CD4-positive, alpha-beta T cell (primary cell): Measurements from ENCODE around the gene SREBF2. TPM values are rescaled to one million over a fixed set of nuclear protein-coding genes. Genes with fewer than 3 reads are reported as not detected.

ENCODE experiments used
- ATAC-seq: fragments of 200-7000 bp; cut with Tn5 transposase; one replicate; pipeline ENCODE4 v1.10.0; 2022; ENCODE audit warnings: mild to moderate bottlenecking; ENCODE audit not compliant: poor library complexity
- CTCF ChIA-PET: fragments of 350-600 bp; sonication (Branson Sonifier 250); formaldehyde crosslinking; loops from one replicate; lab custom pipeline; 2021; ENCODE audit warnings: antibody characterized with exemption, inconsistent platforms; lab: Charles Lee
- POLR2A ChIA-PET: fragments of 350-600 bp; sonication (Branson Sonifier 250); formaldehyde crosslinking; loops from one replicate; lab custom pipeline; 2021; ENCODE audit warnings: antibody characterized with exemption, inconsistent platforms; lab: Charles Lee
- DNase-seq, 14 experiments: peaks; one replicate each; pipeline ENCODE4 v3.0.0-alpha.2; 2013 to 2020; ENCODE audit warnings: mixed read lengths in 2 of 14
- H3K27ac ChIP-seq, 2 donors: one replicate each; pipeline versions ENCODE4 v1.5.1 to v1.7.0; 2013; ENCODE audit warnings: low read length in 2 of 2, low read depth in 1 of 2, mild to moderate bottlenecking in 1 of 2
- H3K27me3 ChIP-seq, 2 experiments: 1 replicate in 1 of 2; 2 replicates in 1 of 2; pipeline versions ENCODE4 v1.6.1 to v1.7.0; 2013; ENCODE audit warnings: low read length in 2 of 2, control low read depth in 1 of 2, mild to moderate bottlenecking in 1 of 2, moderate library complexity in 1 of 2; ENCODE audit not compliant: insufficient read depth in 2 of 2, control insufficient read depth in 1 of 2
- H3K36me3 ChIP-seq: one replicate; pipeline ENCODE4 v1.6.1; 2013; ENCODE audit warnings: low read length, control low read depth; ENCODE audit not compliant: insufficient read depth
- H3K4me1 ChIP-seq: one replicate; pipeline ENCODE4 v1.6.1; 2013; ENCODE audit warnings: low read length, control low read depth; ENCODE audit not compliant: insufficient read depth
- H3K4me3 ChIP-seq: one replicate; pipeline ENCODE4 v1.5.1; 2013; ENCODE audit warnings: mild to moderate bottlenecking, low read length, moderate library complexity
- H3K9me3 ChIP-seq, 2 experiments: 1 replicate in 1 of 2; 2 replicates in 1 of 2; pipeline versions ENCODE4 v1.6.1 to v1.7.0; 2013; ENCODE audit warnings: low read length in 2 of 2, mild to moderate bottlenecking in 2 of 2, control low read depth in 1 of 2, moderate library complexity in 1 of 2; ENCODE audit not compliant: control insufficient read depth in 1 of 2, insufficient read depth in 1 of 2
- H3K27ac Mint-ChIP-seq: one replicate; pipeline ENCODE4 v1.8.0; 2020; ENCODE audit warnings: mixed read lengths
- H3K27me3 Mint-ChIP-seq: one replicate; pipeline ENCODE4 v1.8.0; 2021; ENCODE audit warnings: mixed read lengths
- H3K36me3 Mint-ChIP-seq: one replicate; pipeline ENCODE4 v1.8.0; 2021; ENCODE audit warnings: low read depth, mixed read lengths
- H3K4me1 Mint-ChIP-seq: one replicate; pipeline ENCODE4 v1.8.0; 2021; ENCODE audit warnings: low read depth, mixed read lengths
- H3K4me3 Mint-ChIP-seq: one replicate; pipeline ENCODE4 v1.8.0; 2020; ENCODE audit warnings: mild to moderate bottlenecking, mixed read lengths
- H3K9me3 Mint-ChIP-seq: one replicate; pipeline ENCODE4 v1.8.0; 2020; ENCODE audit warnings: mixed read lengths
- intact Hi-C, 2 experiments: fragments of 100-400 bp; cut with DNase I in 1 of 2; cut with micrococcal nuclease in 1 of 2; formaldehyde crosslinking; loops; one replicate each; pipeline versions ENCODE4 v1.15.1 to v1.9.0; 2023 to 2025; cut with DNase I, micrococcal nuclease
- total RNA-seq, 174 experiments: library from RNA in 2 of 174; stranded (reverse) in 2 of 174; gene quantifications; one replicate each; pipeline ENCODE4 v1.2.3 and lab custom pipeline; 2021 to 2026
- TF ChIP-seq, protein P1 (sequence below): fragments of 200-600 bp; IDR thresholded peaks from one replicate; pipeline ENCODE4 v1.8.0; 2022; ENCODE audit warnings: antibody characterized with exemption, mild to moderate bottlenecking

SREBF2 gene
- total RNA-seq, 2 experiments from 2014 or later, result 67.2 to 69.9 TPM

DNA sequence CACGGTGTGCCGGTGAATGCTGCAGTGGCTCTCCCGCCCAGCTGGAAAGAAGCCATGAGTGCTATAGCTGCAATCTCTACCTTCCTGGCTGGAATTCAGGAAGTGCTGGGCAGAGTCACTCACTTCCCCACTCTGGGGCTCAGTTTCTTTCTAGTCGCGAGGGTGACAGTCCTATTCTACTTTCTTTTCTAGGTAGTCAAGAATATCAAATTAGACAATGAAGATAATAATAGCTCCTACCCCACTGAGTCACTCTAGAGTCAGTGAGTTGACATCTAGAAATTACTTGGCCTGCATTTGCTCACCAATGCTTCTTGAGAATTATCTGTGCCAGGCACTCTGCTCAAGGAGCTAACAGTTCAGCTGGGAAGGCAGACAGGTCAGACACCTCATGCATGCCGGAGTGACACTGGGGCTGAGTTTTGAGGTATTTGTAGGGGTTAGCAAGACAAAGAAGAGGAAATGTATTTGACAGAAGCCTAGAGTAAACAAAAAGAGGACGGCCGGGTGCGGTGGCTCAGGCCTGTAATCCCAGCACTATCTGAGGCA is 110.8 kb downstream of the SREBF2 start:
- Histone ChIP-seq H3K4me1 (peaks cover 56% of the 10 kb centered on the region), H3K4me3 (no peak overlapping the region), H3K27ac (no peak overlapping the region), H3K9me3 (no peaks in the 10 kb centered on the region), H3K36me3 (no peaks in the 10 kb centered on the region), H3K27me3 (no peaks in the 10 kb centered on the region)
- ATAC-seq, result no peak
- H3K27me3 Mint-ChIP-seq, result no peaks in the 10 kb centered on the region
- peaks cover 4% of the 10 kb centered on the region for H3K36me3 Mint-ChIP-seq
- H3K4me3 Mint-ChIP-seq, result peak overlapping the region; percentile 9
- peak overlapping the region; percentile 2 for H3K27ac Mint-ChIP-seq
- CTCF ChIA-PET, result interaction anchor here (1.5 to 2.1 kb wide), 3 partner anchors 17 to 246 kb away, joined by 4 to 10 read pairs (median 5); partner anchors contain the start of gene TNFRSF13C
- POLR2A ChIA-PET, result interaction anchor here (1.1 to 1.2 kb wide), 2 partner anchors 111 to 143 kb away, joined by 3 to 5 read pairs; partner anchors contain the start of genes CCDC134 and SREBF2
- intact Hi-C loops, result no loop called here
- H3K9me3 Mint-ChIP-seq, result no peaks in the 10 kb centered on the region
- TF ChIP-seq, protein P1, sequence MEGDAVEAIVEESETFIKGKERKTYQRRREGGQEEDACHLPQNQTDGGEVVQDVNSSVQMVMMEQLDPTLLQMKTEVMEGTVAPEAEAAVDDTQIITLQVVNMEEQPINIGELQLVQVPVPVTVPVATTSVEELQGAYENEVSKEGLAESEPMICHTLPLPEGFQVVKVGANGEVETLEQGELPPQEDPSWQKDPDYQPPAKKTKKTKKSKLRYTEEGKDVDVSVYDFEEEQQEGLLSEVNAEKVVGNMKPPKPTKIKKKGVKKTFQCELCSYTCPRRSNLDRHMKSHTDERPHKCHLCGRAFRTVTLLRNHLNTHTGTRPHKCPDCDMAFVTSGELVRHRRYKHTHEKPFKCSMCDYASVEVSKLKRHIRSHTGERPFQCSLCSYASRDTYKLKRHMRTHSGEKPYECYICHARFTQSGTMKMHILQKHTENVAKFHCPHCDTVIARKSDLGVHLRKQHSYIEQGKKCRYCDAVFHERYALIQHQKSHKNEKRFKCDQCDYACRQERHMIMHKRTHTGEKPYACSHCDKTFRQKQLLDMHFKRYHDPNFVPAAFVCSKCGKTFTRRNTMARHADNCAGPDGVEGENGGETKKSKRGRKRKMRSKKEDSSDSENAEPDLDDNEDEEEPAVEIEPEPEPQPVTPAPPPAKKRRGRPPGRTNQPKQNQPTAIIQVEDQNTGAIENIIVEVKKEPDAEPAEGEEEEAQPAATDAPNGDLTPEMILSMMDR, result no peak
- no peak for DNase-seq
- peaks cover 46% of the 10 kb centered on the region for H3K4me1 Mint-ChIP-seq

DNA sequence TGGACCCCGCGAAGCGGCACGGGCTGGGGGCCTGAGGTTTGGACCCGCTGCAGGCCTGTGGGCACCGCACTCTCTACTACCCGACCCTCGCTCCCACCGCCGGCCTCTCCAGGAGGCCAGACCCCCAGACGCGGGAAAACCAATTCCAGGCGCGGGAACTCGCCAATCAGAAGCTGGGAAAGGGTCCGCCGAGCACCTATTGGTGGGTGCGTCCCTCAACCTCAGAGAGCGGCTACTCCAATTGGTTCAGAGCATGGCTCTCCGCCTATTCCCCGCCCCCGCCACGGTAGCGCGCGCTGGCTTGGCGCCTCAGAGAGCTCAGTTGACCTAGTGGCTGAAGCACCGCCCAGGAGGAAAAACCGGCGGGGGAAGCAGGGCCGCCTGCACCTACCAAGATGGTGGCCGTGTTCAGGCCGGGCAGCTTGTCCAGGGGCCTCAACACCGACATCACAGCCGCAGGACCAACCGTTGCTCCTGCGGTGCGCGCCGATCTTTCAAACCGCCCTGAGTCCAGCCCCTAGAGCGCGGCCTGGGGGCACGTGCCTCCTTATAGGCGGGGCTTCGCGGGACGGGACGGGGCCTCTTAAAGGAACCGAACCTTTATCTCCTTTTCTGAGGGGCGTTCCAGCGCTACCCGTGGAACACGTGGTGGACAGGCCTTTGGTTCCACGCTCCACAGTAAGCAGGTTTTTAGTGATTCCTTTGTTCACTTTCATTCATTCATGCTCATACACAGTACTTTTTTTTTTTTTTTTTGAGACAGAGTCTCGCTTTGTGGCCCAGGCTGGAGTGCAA is 113.9 kb downstream of the SREBF2 start, which contains the start of gene CENPM:
CENPM (minus strand) TSS at position 524 of the 795 bp plus-strand sequence; CDS start at position 448, 76 bp downstream.
- Mint-ChIP-seq H3K9me3 (no peaks in the 10 kb centered on the region), H3K27me3 (no peaks in the 10 kb centered on the region), H3K4me1 (peaks cover 15% of the 10 kb centered on the region), H3K36me3 (no peaks in the 10 kb centered on the region), H3K4me3 (peak within 1 kb of the TSS; percentile 97), H3K27ac (peak within 1 kb of the TSS; percentile 62)
- H3K4me1 ChIP-seq, result peaks cover 25% of the 10 kb centered on the region
- TF ChIP-seq, protein P1, result no peak
- no peak within 1 kb of the TSS for H3K27ac ChIP-seq
- peak; percentile 71 to 91 (median 82) for DNase-seq
- intact Hi-C loops, result loop anchor here in 1 of 2 experiments (2.0 kb wide), 1 partner anchor 52 kb away; the partner anchor contains the start of gene WBP2NL
- ChIA-PET CTCF (interaction anchor here (1.0 to 1.6 kb wide), 6 partner anchors 21 to 1208 kb away, joined by 3 to 12 read pairs (median 4); partner anchors contain the start of genes SREBF2 and TNFRSF13C), POLR2A (interaction anchor here (0.7 to 2.1 kb wide), 12 partner anchors 27 to 497 kb away, joined by 3 to 24 read pairs (median 6); partner anchors contain the start of genes CCDC134, MEI1, NDUFA6 and SMDT1)
- H3K4me3 ChIP-seq, result peak within 1 kb of the TSS; percentile 95
- H3K36me3 ChIP-seq, result no peaks in the 10 kb centered on the region
- peak; percentile 94 for ATAC-seq
- H3K27me3 ChIP-seq, result no peaks in the 10 kb centered on the region
- H3K9me3 ChIP-seq, result no peaks in the 10 kb centered on the region

DNA sequence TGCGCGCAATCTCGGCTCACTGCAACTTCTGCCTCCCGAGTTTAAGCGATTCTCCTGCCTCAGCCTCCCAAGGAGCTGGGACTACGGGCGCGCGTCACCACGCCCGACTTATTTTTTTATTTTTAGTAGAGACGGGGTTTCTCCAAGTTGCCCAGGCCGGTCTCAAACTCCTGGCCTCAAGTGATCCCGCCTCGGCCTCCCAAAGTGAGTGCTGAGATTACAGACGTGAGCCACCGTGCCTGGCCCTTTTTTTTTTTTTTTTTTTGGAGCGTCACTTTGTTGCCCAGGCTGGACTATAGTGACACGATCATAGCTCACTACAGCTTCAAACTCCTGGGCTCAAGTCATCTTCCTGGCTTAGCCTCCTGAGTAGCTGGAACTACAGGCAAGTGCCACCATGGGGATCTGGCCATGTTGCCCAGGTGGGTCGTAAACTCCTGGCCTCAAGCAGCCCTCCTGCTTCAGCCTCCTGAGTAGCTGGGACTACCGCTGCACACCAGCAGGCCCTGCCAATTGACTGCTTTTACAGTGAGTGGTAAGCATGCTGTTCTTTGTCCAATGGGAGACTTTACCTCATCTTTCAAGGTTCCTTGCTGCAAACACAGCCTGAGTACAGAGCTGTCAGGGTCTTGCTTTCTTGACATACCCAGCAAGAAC is 114.6 kb downstream of the SREBF2 start:
- peak overlapping the region; percentile 62 for H3K27ac Mint-ChIP-seq
- POLR2A ChIA-PET, result interaction anchor here (0.6 to 2.1 kb wide), 11 partner anchors 11 to 497 kb away, joined by 3 to 24 read pairs (median 7); partner anchors contain the start of genes CCDC134, MEI1, SMDT1 and SNU13

More for the DNA sequence above, 114.6 kb downstream of the SREBF2 start:
- DNase-seq, result no peak
- no peaks in the 10 kb centered on the region for H3K36me3 ChIP-seq
- ATAC-seq, result no peak
- H3K27ac ChIP-seq, result no peak overlapping the region
- peaks cover 25% of the 10 kb centered on the region for H3K4me1 ChIP-seq
- Mint-ChIP-seq H3K27me3 (no peaks in the 10 kb centered on the region), H3K9me3 (no peaks in the 10 kb centered on the region), H3K4me1 (peaks cover 14% of the 10 kb centered on the region), H3K36me3 (no peaks in the 10 kb centered on the region), H3K4me3 (peak overlapping the region; percentile 97)
- intact Hi-C loops, result loop anchor here in 1 of 2 experiments (2.0 kb wide), 1 partner anchor 51 kb away; the partner anchor contains the start of gene WBP2NL
- no peaks in the 10 kb centered on the region for H3K27me3 ChIP-seq
- H3K4me3 ChIP-seq, result peak overlapping the region; percentile 95
- TF ChIP-seq, protein P1, result no peak
- H3K9me3 ChIP-seq, result no peaks in the 10 kb centered on the region
- CTCF ChIA-PET, result interaction anchor here (1.0 to 1.5 kb wide), 2 partner anchors 250 to 280 kb away, joined by 3 read pairs; no protein-coding TSS in a partner anchor
